T47D (cell line): ENCODE measurements around the gene DAPP1.

ENCODE experiments used
- DNase-seq, 2 experiments: peaks; one replicate each; pipeline versions ENCODE4 v3.0.0 to v3.0.0-alpha.2; 2011 to 2012; ENCODE audit warnings: low read depth in 1 of 2, low spot score in 1 of 2
- JUND ChIP-seq: IDR thresholded peaks from 2 replicates; pipeline ENCODE4 v1.6.1; 2012; ENCODE audit warnings: low read depth
- in situ Hi-C: cut with HindIII; loops from 2 replicates; pipeline ENCODE4 v1.10.0; 2016; ENCODE audit warnings: low sequenced_read_pairs, low pct_unique_long_range_greater_than_20kb

Gene DAPP1

GRCh38 chr4:99848591-99849001, 32.0 kb downstream of the DAPP1 start:
- TF ChIP-seq JUND: no peak
- no peak for DNase-seq
- in situ Hi-C loops: no loop called here

DNA sequence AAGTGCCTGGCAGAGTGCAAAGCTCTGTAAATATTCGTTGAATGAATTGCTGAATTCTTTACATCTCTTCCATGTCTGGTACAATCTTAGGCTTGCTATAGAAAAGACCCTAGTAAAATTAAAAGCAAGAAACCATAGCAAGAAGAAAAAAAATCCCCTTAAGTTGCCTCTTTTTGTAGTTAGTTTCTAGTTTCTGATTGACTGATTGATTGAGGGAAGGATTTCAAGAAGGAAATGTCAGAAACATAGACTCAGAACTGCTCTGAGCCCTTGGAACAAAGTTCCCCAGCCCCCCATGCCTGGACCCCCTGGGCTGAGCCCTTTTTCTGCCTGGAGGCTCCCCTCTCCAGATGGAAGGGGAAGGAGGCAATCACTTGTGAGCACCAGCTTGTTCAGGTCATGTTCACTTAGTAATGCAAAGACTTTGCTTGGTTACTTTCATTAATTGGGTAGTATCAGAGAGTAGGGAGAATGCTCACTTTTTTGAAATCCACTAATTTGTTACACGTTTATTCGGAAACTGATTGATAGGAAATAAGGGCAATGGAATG, 35.6 kb downstream of the DAPP1 start:
- in situ Hi-C loops: no loop called here
- TF ChIP-seq JUND: no peak
- DNase-seq: no peak

DNA sequence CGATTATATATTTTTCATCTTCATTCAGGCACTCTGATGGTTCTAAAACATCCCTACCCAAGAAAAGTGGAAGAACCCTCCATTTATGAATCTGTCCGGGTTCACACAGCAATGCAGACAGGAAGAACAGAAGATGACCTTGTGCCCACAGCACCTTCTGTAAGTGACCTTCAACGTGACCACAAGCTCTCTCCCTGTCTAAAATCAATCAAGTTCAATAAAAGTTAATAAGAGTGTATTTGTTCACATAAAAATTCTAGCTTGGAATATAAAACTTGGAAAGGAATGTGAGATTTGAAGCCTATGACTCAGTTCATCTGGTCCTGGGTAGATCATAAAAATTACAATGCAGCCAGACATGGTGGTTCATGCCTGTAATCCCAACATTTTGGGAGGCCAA, 36.6 kb downstream of the DAPP1 start:
- TF ChIP-seq JUND: no peak

DNA sequence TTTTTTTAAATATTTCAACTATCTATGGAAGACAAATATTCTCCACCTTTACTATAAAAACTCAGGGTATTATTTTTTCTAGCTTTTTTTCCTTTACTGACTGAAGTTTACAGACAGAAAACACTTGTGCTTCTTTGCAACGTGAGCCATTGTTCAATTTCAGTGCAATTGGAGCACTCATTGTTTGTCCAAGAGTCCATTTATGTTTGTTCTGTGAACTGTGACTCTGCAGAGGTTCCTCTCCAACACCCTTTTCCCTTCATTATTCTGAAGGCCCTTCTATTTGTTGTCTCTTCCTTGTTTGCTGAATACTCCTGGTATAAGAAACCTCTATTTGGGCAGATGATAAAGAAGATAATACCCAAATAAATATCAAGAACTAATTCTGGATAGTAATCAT, 37.4 kb downstream of the DAPP1 start:
- DNase-seq: no peak
- no peak for TF ChIP-seq JUND

More for the DNA sequence above, 36.6 kb downstream of the DAPP1 start:
- in situ Hi-C loops: no loop called here
- DNase-seq: no peak

DNA sequence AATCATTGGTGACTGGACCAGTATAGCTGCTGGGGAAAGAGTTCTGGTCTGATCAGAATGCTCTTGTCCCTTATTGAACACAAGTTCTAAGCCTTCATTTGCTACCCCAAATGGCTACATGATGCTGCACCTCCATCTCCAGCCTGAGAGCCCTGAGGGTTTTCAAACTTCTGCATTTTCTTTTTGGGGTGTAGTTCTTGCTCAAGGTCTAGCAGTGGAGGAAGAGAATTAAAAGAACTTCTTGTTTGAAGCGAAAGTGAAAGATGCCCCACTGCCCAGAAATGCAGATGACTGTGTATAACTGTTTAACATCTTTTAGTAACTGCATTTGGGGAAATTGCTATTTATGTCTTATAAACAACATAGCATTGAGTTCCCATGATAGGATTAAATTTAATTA, 39.1 kb downstream of the DAPP1 start:
- in situ Hi-C loops: no loop called here
- no peak for TF ChIP-seq JUND
- DNase-seq: no peak

More for the DNA sequence above, 37.4 kb downstream of the DAPP1 start:
- in situ Hi-C loops: no loop called here

- DNase-seq: no peak
- TF ChIP-seq JUND: no peak
- in situ Hi-C loops: no loop called here
Measured at GRCh38 chr4:99856166-99856565, 39.5 kb downstream of the DAPP1 start.

GRCh38 chr4:99857307-99857706, 40.7 kb downstream of the DAPP1 start:
- in situ Hi-C loops: no loop called here
- no peak for DNase-seq
- no peak for TF ChIP-seq JUND

GRCh38 chr4:99859618-99860017, 43.0 kb downstream of the DAPP1 start:
- DNase-seq: no peak
- no peak for TF ChIP-seq JUND
- in situ Hi-C loops: no loop called here

DNA sequence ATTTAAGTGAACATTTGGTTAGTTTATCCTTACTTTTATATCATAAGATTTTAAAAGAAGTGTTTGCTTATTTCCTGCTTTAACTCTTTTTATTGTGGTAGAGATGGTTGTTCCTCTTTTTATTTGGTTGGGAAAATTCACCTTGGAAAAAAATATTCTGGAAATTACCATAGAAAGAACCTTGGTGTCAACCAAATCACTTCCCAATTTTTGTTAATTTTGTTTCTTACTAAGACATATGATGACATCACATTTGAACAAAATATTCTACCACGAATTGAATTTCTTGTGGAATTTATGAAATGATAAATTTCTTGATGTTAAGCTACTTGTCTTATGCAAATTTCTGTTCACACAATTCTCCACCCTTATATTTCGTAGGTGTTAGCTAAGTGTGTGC, 43.9 kb downstream of the DAPP1 start:
- TF ChIP-seq JUND: no peak
- DNase-seq: no peak
- in situ Hi-C loops: no loop called here

DNA sequence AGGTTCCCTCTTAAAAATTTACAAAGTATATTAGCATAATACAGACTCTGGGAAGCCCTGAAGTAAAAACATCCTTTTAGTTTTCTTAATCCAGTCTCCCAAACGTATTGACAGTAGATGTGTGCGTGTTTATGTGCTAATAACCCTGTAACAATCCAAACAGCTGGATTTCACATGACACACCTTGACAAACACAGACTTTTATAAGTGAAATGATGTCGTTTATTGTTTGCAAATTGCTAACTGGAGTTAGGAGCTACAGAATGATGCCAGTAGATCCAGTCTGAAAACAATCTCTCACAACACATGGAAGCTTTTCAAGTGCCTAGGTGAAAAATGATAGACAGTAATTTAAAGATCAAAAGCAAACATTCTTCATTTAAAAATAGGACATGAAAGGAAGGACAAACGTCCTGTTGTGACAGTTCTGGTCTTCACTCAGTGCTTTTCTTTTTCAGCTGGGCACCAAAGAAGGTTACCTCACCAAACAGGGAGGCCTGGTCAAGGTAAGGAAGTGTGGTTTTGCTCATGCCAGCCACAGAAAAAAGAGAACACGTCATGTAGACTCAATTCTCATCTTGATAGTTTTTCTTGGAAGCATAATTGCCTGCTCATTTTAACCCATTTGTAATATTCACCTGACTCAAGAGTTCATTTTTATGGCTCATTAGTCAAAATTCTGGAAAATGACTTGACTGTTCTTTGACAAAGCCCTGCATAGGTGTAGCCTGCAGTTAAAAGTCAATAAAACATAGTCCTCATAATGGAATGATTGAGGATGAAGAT, 44.7 kb downstream of the DAPP1 start:
- DNase-seq: no peak
- TF ChIP-seq JUND: no peak
- in situ Hi-C loops: no loop called here

DNA sequence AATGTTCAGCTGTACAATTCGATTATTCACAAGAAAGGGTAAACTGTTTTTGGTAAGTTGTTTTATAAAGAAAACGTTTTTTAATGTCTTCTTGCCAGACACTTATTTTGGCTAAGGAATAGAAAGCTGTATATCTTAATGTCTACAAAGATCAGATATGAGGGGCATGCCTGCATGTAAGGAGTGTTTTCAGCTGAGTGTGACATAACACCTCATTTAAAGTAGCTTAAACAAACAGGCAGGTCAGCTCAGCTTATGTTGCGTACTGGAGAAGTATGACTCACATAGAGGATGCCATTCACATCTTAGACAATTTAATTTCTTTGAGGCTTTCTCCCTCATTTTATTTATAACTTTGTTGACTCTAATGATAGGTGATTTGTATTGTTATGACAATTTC, 47.2 kb downstream of the DAPP1 start:
- in situ Hi-C loops: no loop called here
- TF ChIP-seq JUND: no peak
- no peak for DNase-seq

DNA sequence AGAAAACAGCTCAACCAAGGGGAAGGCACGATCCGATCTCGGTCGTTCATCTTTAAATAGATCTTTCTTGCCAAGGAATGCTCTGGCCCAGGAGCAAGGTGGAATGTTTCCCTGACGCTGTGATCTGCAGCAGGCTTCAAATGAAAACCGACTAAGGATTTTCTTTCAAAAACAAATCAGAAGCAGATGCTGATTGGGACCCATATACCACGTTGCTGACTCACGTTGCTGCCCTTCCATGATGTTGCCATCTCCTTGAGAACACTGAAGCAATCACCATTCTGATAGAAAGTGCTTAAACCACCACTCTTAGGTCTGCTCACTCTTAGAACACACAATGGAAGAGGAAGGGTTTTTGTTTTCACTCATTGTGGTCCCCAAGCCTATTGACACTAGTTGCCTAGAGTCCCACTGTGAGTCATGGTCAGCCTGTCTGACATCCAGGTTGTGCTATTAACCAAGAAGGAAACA, 51.5 kb downstream of the DAPP1 start:
- TF ChIP-seq JUND: no peak
- peak in 1 of 2 experiments; percentile 5 for DNase-seq
- in situ Hi-C loops: no loop called here

GRCh38 chr4:99872570-99872969, 55.9 kb downstream of the DAPP1 start:
- in situ Hi-C loops: no loop called here
- TF ChIP-seq JUND: no peak

GRCh38 chr4:99875071-99875470, 58.4 kb downstream of the DAPP1 start:
- in situ Hi-C loops: no loop called here
- no peak for TF ChIP-seq JUND
- peak in 1 of 2 experiments; percentile 63 for DNase-seq

More at GRCh38 chr4:99872570-99872969, 55.9 kb downstream of the DAPP1 start:
- DNase-seq: no peak
